ENCODE results near the gene VAC14. TPM values are rescaled to one million over a fixed set of nuclear protein-coding genes. Genes with fewer than 3 reads are reported as not detected.

VAC14 gene
- total and polyA plus RNA-seq, 2 of the 8 experiments (the other 6 are each of a cell fraction or from before 2014, with no cell fraction given) = 56.0 to 108 TPM

- Histone ChIP-seq H2BK120ac (replicated peaks; ENCODE audit: low read depth, low read length) (no peak overlapping the region), H3K23me2 (ENCODE audit: low read depth, low read length) (no peaks in the 10 kb centered on the region), H3K36me3 (ENCODE audit: control insufficient read depth in 2 of 4, insufficient read depth in 4 of 4, low read length in 3 of 4) (no peaks in the 10 kb centered on the region; a peak in 1 of 8 replicates), H3K79me1 (ENCODE audit: low read depth, low read length) (peaks cover 2% of the 10 kb centered on the region; the same call in 1 of the 2 replicates), H3K79me2 (ENCODE audit: control insufficient read depth in 1 of 2, insufficient read depth in 2 of 2, low read length in 2 of 2) (no peaks in the 10 kb centered on the region), H3K9ac (replicated peaks in 1 of 4; ENCODE audit: extremely low read depth in 1 of 4, low read depth in 3 of 4, low read length in 3 of 4) (no peak overlapping the region), H2AK5ac (ENCODE audit: low read depth, low read length) (no peak overlapping the region), H2AFZ (ENCODE audit: low read length) (no peak overlapping the region), H3K4me3 (ENCODE audit: extremely low read depth in 1 of 4, insufficient read depth in 2 of 4, low read depth in 3 of 4, low read length in 4 of 4) (no peak overlapping the region), H3K56ac (replicated peaks; ENCODE audit: insufficient read length, low read depth, low read length) (no peak overlapping the region), H3K14ac (ENCODE audit: insufficient read length) (no peak overlapping the region), H3K4ac (replicated peaks; ENCODE audit: insufficient read length, low read depth, low read length) (peak overlapping the region; percentile 79), H3K4me1 (replicated peaks in 1 of 4; ENCODE audit: control insufficient read depth in 3 of 4, insufficient read depth in 4 of 4, low read length in 3 of 4) (peaks cover 0 to 12% (median 7%) of the 10 kb centered on the region in 4 experiments; a peak in 4 of 7 replicates), H3K9me3 (ENCODE audit: insufficient read depth in 2 of 2, low read depth in 1 of 2, low read length in 1 of 2) (no peaks in the 10 kb centered on the region), H3K4me2 (ENCODE audit: insufficient read depth in 1 of 2, low read depth in 2 of 2, low read length in 2 of 2) (no peak overlapping the region), H4K91ac (replicated peaks; ENCODE audit: insufficient read length, low read length) (no peak overlapping the region), H4K20me1 (replicated peaks in 1 of 2; ENCODE audit: control insufficient read depth in 1 of 2, insufficient read depth in 2 of 2, low read length in 2 of 2) (peaks cover 0 to 6% of the 10 kb centered on the region in 2 experiments), H2BK12ac (ENCODE audit: low read depth, low read length) (0 out of 2 replicates have a peak overlapping the region, but pooled peaks have one; percentile 9), H2BK15ac (ENCODE audit: low read length) (0 out of 2 replicates have a peak overlapping the region, but pooled peaks have one; percentile 81), H2BK20ac (ENCODE audit: low read length) (no peak overlapping the region), H2BK5ac (ENCODE audit: low read depth, low read length) (0 out of 2 replicates have a peak overlapping the region, but pooled peaks have one; percentile 44), H3K23ac (ENCODE audit: insufficient read length) (no peak overlapping the region), H3K18ac (ENCODE audit: extremely low read depth, low read length) (no peak overlapping the region), H3K27ac (ENCODE audit: low read depth, low read length) (no peak overlapping the region), H4K8ac (ENCODE audit: extremely low read depth, insufficient read depth, low read length) (peak overlapping the region; percentile 1; the same call in 1 of the 2 replicates), H3K27me3 (replicated peaks in 1 of 4; ENCODE audit: control insufficient read depth in 3 of 4, extremely low read depth in 1 of 4, insufficient read depth in 3 of 4, low read length in 3 of 4) (no peaks in the 10 kb centered on the region), H4K5ac (ENCODE audit: insufficient read length, low read depth, low read length) (peak overlapping the region; percentile 10)
- TF ChIP-seq GABPA (IDR thresholded peaks at IDR 0.05; ENCODE audit: borderline replicate concordance, insufficient read depth, low read length) (no peak), SAP30 (IDR thresholded peaks at IDR 0.05; ENCODE audit: insufficient read depth, insufficient replicate concordance, low read length) (no peak), BACH1 (IDR thresholded peaks at IDR 0.05; ENCODE audit: low read length) (no peak), SIRT6 (IDR thresholded peaks at IDR 0.05; ENCODE audit: low read length) (no peak), RFX5 (IDR thresholded peaks at IDR 0.05; ENCODE audit: borderline replicate concordance, low read depth, low read length) (no peak), TAF1 (IDR thresholded peaks at IDR 0.05; ENCODE audit: low read depth, low read length) (no peak), POLR2AphosphoS5 (IDR thresholded peaks at IDR 0.05; ENCODE audit: low read depth, low read length) (no peak), BCL11A (IDR thresholded peaks at IDR 0.05; ENCODE audit: low read depth in 2 of 2, low read length in 2 of 2) (no peak), SUZ12 (IDR thresholded peaks at IDR 0.05; ENCODE audit: low read length) (no peak), YY1 (IDR thresholded peaks at IDR 0.05; ENCODE audit: low read depth, low read length) (no peak), SP2 (IDR thresholded peaks at IDR 0.05; ENCODE audit: low read length) (no peak), CREB1 (IDR thresholded peaks at IDR 0.05) (no peak), TAF7 (optimal IDR thresholded peaks at IDR 0.05; ENCODE audit: borderline replicate concordance, low read depth, low read length) (no peak), JUND (IDR thresholded peaks at IDR 0.05; ENCODE audit: low read length) (no peak), CTBP2 (IDR thresholded peaks at IDR 0.05; ENCODE audit: borderline replicate concordance, insufficient read depth, insufficient read length, low read length) (no peak)
- ChIA-PET CTCF (ENCODE audit: partially characterized antibody) (interaction anchor here (1.3 to 1.9 kb wide), 9 partner anchors 8 to 69 kb away, joined by 4 to 15 read pairs (median 6); no protein-coding TSS in a partner anchor), POLR2A (ENCODE audit: partially characterized antibody) (no interaction called here)
- 91% methylated on average over 8 of the region's 8 CpGs; no CpG with 5 or more reads in 1 of the 2 experiments for WGBS, 2 experiments (ENCODE audit: extremely low coverage in 1 of 2, insufficient coverage in 1 of 2, insufficient read length in 1 of 2, insufficient replicate concordance in 2 of 2, low coverage in 1 of 2, low lambda C conversion rate in 2 of 2, missing lambda C conversion rate in 1 of 2)
- FAIRE-seq (no peak), DNase-seq (ENCODE audit: low read depth in 1 of 2, low spot score in 2 of 2) (no peak)
Measured at GRCh38 chr16:70701998-70702397, 99.0 kb downstream of the VAC14 start.
